A549 (cell line): Measurements from ENCODE around the gene SERPINA4. TPM values are rescaled to one million over a fixed set of nuclear protein-coding genes. Genes with fewer than 3 reads are reported as not detected.

Experiments used
- ATAC-seq, 2 experiments: fragments of 200-7000 bp in 1 of 2; fragments of >200 bp in 1 of 2; cut with Nextera tagmentation in 1 of 2; cut with Tn5 transposase in 1 of 2; 3 replicates each; pipeline versions ENCODE4 v1.8.0 to v1.9.1; 2018 to 2020; ENCODE audit warnings: mild to moderate bottlenecking in 1 of 2, moderate library complexity in 1 of 2
- CTCF ChIA-PET: fragments of 300-600 bp; sonication (Branson Sonifier 250); formaldehyde crosslinking; extraction: SDS; loops from one replicate; lab custom pipeline; 2021; ENCODE audit warnings: antibody characterized with exemption, inconsistent platforms; lab: Yijun Ruan, JAX
- POLR2A ChIA-PET: fragments of 350-600 bp; formaldehyde crosslinking; extraction: SDS; loops from one replicate; lab custom pipeline; 2021; ENCODE audit warnings: antibody characterized with exemption, inconsistent platforms; lab: Yijun Ruan, JAX
- DNase-seq, 2 experiments: peaks; one replicate each; pipeline versions ENCODE4 v3.0.0 to v3.0.0-alpha.2; 2011 to 2016; ENCODE audit warnings: low read depth in 1 of 2, low spot score in 1 of 2
- FAIRE-seq: peaks from 2 replicates; lab custom pipeline; 2011; peaks lifted over from hg19 to GRCh38; lab: Jason Lieb, UNC
- H3K27ac ChIP-seq, 2 experiments: fragments of >200 bp; sonication (Bioruptor Twin); formaldehyde crosslinking; 3 replicates each; pipeline ENCODE4 v1.5.1; 2016 to 2017
- H3K4me1 ChIP-seq: fragments of >200 bp; sonication (Bioruptor Twin); formaldehyde crosslinking; 3 replicates; pipeline ENCODE4 v1.6.1; 2016
- H3K4me2 ChIP-seq: fragments of >200 bp; sonication (Bioruptor Twin); formaldehyde crosslinking; 3 replicates; pipeline ENCODE4 v1.6.1; 2016
- H3K4me3 ChIP-seq: fragments of >200 bp; sonication (Bioruptor Twin); formaldehyde crosslinking; 3 replicates; pipeline ENCODE4 v1.5.1; 2016
- H3K9me3 ChIP-seq: fragments of >200 bp; sonication (Bioruptor Twin); formaldehyde crosslinking; 3 replicates; pipeline ENCODE4 v1.6.1; 2016
- BHLHE40 ChIP-seq: IDR thresholded peaks from 2 replicates; pipeline ENCODE4 v1.6.1; 2012; ENCODE audit warnings: low read depth, low read length, inconsistent platforms
- CBX2 ChIP-seq: fragments of 200-600 bp; sonication (generic); IDR thresholded peaks from 2 replicates; pipeline ENCODE4 v1.6.1; 2016; ENCODE audit warnings: low read depth, mild to moderate bottlenecking, borderline replicate concordance
- CBX8 ChIP-seq: fragments of 200-600 bp; sonication (generic); IDR thresholded peaks from 2 replicates; pipeline ENCODE4 v1.6.1; 2016
- CEBPB ChIP-seq, 2 experiments: fragments of >200 bp in 1 of 2; sonication (Bioruptor Twin) in 1 of 2; formaldehyde crosslinking in 1 of 2; IDR thresholded peaks; 2 replicates each; pipeline ENCODE4 v1.6.1; 2012 to 2016
- CHD2 ChIP-seq: fragments of 150-350 bp; IDR thresholded peaks from 2 replicates; pipeline ENCODE4 v1.6.1; 2014; ENCODE audit warnings: low read length; ENCODE audit not compliant: partially characterized antibody
- ELK1 ChIP-seq: fragments of 150-350 bp; IDR thresholded peaks from 2 replicates; pipeline ENCODE4 v1.6.1; 2014; ENCODE audit warnings: low read depth, mild to moderate bottlenecking, low read length
- ESRRA ChIP-seq: fragments of 150-350 bp; IDR thresholded peaks from 2 replicates; pipeline ENCODE4 v1.6.1; 2014; ENCODE audit warnings: mild to moderate bottlenecking, low read length, borderline replicate concordance
- FOSB ChIP-seq: fragments of 250-450 bp; sonication (Bioruptor Pico); IDR thresholded peaks from 2 replicates; pipeline ENCODE4 v1.5.0; 2020; ENCODE audit warnings: mild to moderate bottlenecking, moderate library complexity
- GATA3 ChIP-seq: IDR thresholded peaks from 2 replicates; pipeline ENCODE4 v1.6.1; 2012; ENCODE audit warnings: borderline replicate concordance
- HDAC2 ChIP-seq: fragments of 200-600 bp; sonication (generic); IDR thresholded peaks from 2 replicates; pipeline ENCODE4 v1.6.1; 2016
- JUN ChIP-seq, 2 experiments: fragments of >200 bp; sonication (Bioruptor Twin); formaldehyde crosslinking; IDR thresholded peaks; 2 replicates in 1 of 2; 3 replicates in 1 of 2; pipeline ENCODE4 v1.6.1; 2016 to 2017
- JUNB ChIP-seq: fragments of >200 bp; sonication (Bioruptor Twin); formaldehyde crosslinking; IDR thresholded peaks from 2 replicates; pipeline ENCODE4 v1.6.1; 2016
- KDM1A ChIP-seq: fragments of 200-600 bp; sonication (generic); IDR thresholded peaks from 2 replicates; pipeline ENCODE4 v1.6.1; 2016; ENCODE audit warnings: low read depth, mild to moderate bottlenecking
- KDM5A ChIP-seq: fragments of 200-600 bp; sonication (generic); IDR thresholded peaks from 2 replicates; pipeline ENCODE4 v1.6.1; 2016; ENCODE audit warnings: antibody characterized with exemption, mild to moderate bottlenecking
- MAZ ChIP-seq: fragments of 150-350 bp; IDR thresholded peaks from 2 replicates; pipeline ENCODE4 v1.6.1; 2014; ENCODE audit warnings: antibody characterized with exemption, low read depth, low read length, borderline replicate concordance
- MYC ChIP-seq: IDR thresholded peaks from 2 replicates; pipeline ENCODE4 v1.6.1; 2012; ENCODE audit warnings: mild to moderate bottlenecking, inconsistent platforms, low read length, improper control_type of control experiment, borderline replicate concordance
- NPAS2 ChIP-seq: fragments of 250-450 bp; sonication (Bioruptor Pico); IDR thresholded peaks from 2 replicates; pipeline ENCODE4 v1.8.0; 2022; ENCODE audit warnings: mild to moderate bottlenecking, moderate library complexity, borderline replicate concordance
- POLR2AphosphoS2 ChIP-seq: conservative IDR thresholded peaks from 2 replicates; pipeline ENCODE4 v1.6.1; 2012; ENCODE audit warnings: low read length, improper control_type of control experiment, inconsistent platforms
- RARB ChIP-seq: fragments of 250-450 bp; sonication (Bioruptor Pico); IDR thresholded peaks from 2 replicates; pipeline ENCODE4 v1.8.0; 2021; ENCODE audit warnings: mild to moderate bottlenecking, moderate library complexity
- REST ChIP-seq: fragments of 200-600 bp; sonication (generic); IDR thresholded peaks from 2 replicates; pipeline ENCODE4 v1.6.1; 2016; ENCODE audit warnings: antibody characterized with exemption, mild to moderate bottlenecking, moderate library complexity
- TFCP2L1 ChIP-seq: fragments of 250-450 bp; sonication (Bioruptor Pico); IDR thresholded peaks from 2 replicates; pipeline ENCODE4 v1.5.0; 2021; ENCODE audit warnings: mild to moderate bottlenecking
- TP53 ChIP-seq: fragments of 250-450 bp; sonication (Bioruptor Pico); IDR thresholded peaks from 2 replicates; pipeline ENCODE4 v1.5.0; 2021; ENCODE audit warnings: mild to moderate bottlenecking, moderate library complexity
- USF2 ChIP-seq: fragments of 450-650 bp; IDR thresholded peaks from 2 replicates; pipeline ENCODE4 v1.6.1; 2014; ENCODE audit warnings: antibody characterized with exemption
- ZC3H11A ChIP-seq: fragments of 450-650 bp; IDR thresholded peaks from 2 replicates; pipeline ENCODE4 v1.6.1; 2014; ENCODE audit warnings: antibody characterized with exemption, mild to moderate bottlenecking
- WGBS: methylation state at CpG from one replicate; pipeline ENCODE4 v1.1.6; 2017; ENCODE audit errors: missing lambda C conversion rate; 5-methylcytosine and 5-hydroxymethylcytosine counted together
- polyA plus RNA-seq, 4 experiments: library from polyadenylated mRNA; depleted of rRNA in 3 of 4; stranded (reverse); fragments of >200 nt; fragmentation: RNase III in 1 of 4; extraction: RNeasy Plus Mini Kit Qiagen cat#74134 plus additional on column Dnase treatment in 1 of 4; gene quantifications; 2 replicates in 3 of 4; 3 replicates in 1 of 4; pipeline ENCODE4 v1.2.3, GENCODE V29; 2011 to 2017

The SERPINA4 gene
- polyA plus RNA-seq, 2 of the 4 experiments (the other 2 are of a cell fraction): 0.08 TPM; not detected in 1

GRCh38 chr14:94545131-94545841 is 16.0 kb upstream of the SERPINA4 start:
- no peaks in the 10 kb centered on the region for H3K9me3 ChIP-seq
- FAIRE-seq: no peak
- TF ChIP-seq MYC: no peak
- TF ChIP-seq CHD2: no peak
- no peak for TF ChIP-seq ELK1
- no peak for TF ChIP-seq CBX8
- TF ChIP-seq POLR2AphosphoS2: no peak
- no peak for TF ChIP-seq GATA3
- TF ChIP-seq RARB (CRISPR knock-in tag): no peak
- no peak for TF ChIP-seq KDM1A
- TF ChIP-seq, all 56 proteins: peak for 0
- DNase-seq: no peak
- POLR2A ChIA-PET: no interaction called here
- no peak for ATAC-seq
- CTCF ChIA-PET: interaction anchor here (1.2 to 1.9 kb wide), 3 partner anchors 8 to 111 kb away, joined by 3 to 6 read pairs (median 4); no protein-coding TSS in a partner anchor
- no peaks in the 10 kb centered on the region; the same call in 2 of the 3 replicates for H3K4me1 ChIP-seq
- no peak overlapping the region for H3K4me3 ChIP-seq
- H3K27ac ChIP-seq: no peak overlapping the region
- H3K4me2 ChIP-seq: no peak overlapping the region
- 67% methylated on average over 12 of the region's 15 CpGs for WGBS

GRCh38 chr14:94547151-94547680 is 14.0 kb upstream of the SERPINA4 start:
- Histone ChIP-seq H3K4me3 (no peak overlapping the region), H3K4me1 (no peaks in the 10 kb centered on the region), H3K9me3 (no peaks in the 10 kb centered on the region), H3K27ac (no peak overlapping the region), H3K4me2 (no peak overlapping the region)
- ChIA-PET CTCF (no interaction called here), POLR2A (no interaction called here)
- DNase-seq: no peak
- no peak for ATAC-seq
- WGBS: 60% methylated on average over 8 of the region's 8 CpGs
- TF ChIP-seq REST: no peak
- no peak for TF ChIP-seq TP53 (CRISPR knock-in tag)
- TF ChIP-seq KDM1A: no peak
- no peak for TF ChIP-seq TFCP2L1 (CRISPR knock-in tag)
- no peak for TF ChIP-seq KDM5A
- no peak for TF ChIP-seq ESRRA
- TF ChIP-seq FOSB (CRISPR knock-in tag): no peak
- TF ChIP-seq USF2: no peak
- TF ChIP-seq CBX8: no peak
- TF ChIP-seq NPAS2 (CRISPR knock-in tag): no peak
- TF ChIP-seq JUN (IDR thresholded peaks at IDR 0.05): no peak
- TF ChIP-seq CBX2: no peak
- no peak for TF ChIP-seq JUNB
- no peak for TF ChIP-seq GATA3
- no peak for TF ChIP-seq BHLHE40
- TF ChIP-seq HDAC2: no peak
- no peak for TF ChIP-seq MAZ
- TF ChIP-seq ZC3H11A: no peak
- no peak for TF ChIP-seq CEBPB (IDR thresholded peaks at IDR 0.05)
- FAIRE-seq: no peak
